HG03575 (cell line): Measurements from ENCODE around the gene TNRC6B.
"Not testable (repeated sequence)": the region's sequence is repeated elsewhere in the genome, so short reads cannot be mapped to it uniquely, and the experiment has no call there.

ENCODE experiments used
- ATAC-seq: cut with Tn5 transposase; IDR thresholded peaks from one replicate; pipeline ENCODE4 v1.9.1; 2021; ENCODE audit not compliant: unreplicated experiment, insufficient number of reproducible peaks, low FRiP score; ENCODE audit errors: extremely low read depth

Gene TNRC6B, protein sequence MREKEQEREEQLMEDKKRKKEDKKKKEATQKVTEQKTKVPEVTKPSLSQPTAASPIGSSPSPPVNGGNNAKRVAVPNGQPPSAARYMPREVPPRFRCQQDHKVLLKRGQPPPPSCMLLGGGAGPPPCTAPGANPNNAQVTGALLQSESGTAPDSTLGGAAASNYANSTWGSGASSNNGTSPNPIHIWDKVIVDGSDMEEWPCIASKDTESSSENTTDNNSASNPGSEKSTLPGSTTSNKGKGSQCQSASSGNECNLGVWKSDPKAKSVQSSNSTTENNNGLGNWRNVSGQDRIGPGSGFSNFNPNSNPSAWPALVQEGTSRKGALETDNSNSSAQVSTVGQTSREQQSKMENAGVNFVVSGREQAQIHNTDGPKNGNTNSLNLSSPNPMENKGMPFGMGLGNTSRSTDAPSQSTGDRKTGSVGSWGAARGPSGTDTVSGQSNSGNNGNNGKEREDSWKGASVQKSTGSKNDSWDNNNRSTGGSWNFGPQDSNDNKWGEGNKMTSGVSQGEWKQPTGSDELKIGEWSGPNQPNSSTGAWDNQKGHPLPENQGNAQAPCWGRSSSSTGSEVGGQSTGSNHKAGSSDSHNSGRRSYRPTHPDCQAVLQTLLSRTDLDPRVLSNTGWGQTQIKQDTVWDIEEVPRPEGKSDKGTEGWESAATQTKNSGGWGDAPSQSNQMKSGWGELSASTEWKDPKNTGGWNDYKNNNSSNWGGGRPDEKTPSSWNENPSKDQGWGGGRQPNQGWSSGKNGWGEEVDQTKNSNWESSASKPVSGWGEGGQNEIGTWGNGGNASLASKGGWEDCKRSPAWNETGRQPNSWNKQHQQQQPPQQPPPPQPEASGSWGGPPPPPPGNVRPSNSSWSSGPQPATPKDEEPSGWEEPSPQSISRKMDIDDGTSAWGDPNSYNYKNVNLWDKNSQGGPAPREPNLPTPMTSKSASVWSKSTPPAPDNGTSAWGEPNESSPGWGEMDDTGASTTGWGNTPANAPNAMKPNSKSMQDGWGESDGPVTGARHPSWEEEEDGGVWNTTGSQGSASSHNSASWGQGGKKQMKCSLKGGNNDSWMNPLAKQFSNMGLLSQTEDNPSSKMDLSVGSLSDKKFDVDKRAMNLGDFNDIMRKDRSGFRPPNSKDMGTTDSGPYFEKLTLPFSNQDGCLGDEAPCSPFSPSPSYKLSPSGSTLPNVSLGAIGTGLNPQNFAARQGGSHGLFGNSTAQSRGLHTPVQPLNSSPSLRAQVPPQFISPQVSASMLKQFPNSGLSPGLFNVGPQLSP (N-terminal part only)

DNA sequence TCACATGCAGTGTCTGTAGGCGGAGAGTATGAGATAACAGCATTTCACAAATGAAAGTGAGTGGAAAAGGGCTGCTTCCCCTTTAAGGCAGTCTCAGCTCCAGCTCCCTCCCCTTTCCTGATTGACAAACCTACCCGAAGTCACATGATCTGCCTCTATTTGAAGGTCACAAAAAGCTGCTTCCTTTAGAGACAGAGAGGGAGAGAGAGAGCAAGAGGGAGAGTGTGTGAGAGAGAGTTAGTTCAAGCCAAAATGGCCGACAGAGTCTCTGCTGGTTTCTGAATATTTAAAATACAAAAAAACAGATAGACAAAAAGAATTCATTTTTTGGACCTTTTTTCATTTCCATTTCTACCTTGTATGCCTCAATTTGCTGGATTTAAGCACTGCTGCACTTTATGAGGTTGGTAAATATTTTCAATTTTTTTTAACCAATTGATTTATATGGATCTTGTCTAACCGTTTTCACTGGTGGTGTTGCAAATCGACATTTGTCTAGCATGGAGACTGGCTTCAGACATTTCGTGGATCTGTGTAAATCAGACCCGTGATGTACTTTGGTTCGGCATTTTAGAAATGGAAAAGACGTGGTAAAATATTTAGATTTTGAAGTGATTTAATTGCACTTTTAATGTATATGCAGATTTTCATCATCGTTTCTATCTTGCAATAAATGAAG is at the start of gene TNRC6B:
Gene TNRC6B, plus strand, starts transcription at position 188 of the 679 bp plus-strand sequence. Its CDS starts 211 bp downstream, at position 399.
- peak; percentile 68 for ATAC-seq

DNA sequence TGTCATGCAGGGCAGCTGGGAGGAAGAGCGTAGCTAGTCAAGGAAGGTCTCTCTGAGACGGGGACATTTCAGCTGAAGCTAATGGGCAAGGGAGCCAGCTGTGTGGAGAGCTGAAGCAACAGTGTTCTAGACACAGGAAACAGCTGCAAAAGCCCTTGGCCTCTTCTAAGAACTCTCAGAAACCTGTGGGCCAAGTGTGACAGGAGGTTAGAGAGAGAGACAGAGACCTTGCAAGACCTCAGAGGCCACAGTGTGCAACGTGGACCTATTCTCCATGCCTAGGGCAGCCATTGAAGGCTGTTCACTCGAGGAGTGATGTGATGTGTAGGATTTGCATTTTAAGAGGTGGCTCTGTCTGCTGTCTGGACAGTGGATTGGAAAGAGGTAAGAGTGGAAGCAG is 48.7 kb upstream of the TNRC6B start:
- no peak for ATAC-seq

DNA sequence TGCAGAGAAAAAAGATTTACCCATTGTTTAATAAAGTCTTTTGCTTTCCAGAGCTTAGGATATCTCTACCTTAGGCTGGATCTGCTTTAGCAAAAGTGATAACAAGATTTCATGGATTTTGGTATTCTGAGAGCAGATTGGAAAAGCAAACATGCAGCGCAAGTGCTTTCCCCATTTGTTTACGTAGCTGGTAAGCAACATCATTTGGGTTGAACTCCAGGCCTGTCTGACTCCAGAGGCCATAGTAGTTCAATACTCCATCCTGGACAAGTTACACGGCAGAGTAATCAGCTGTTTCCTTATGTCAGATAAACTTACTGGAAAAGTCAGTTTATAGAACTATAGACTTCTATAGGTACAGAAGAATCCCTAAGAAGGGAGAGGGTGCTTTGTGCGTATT is 40.6 kb upstream of the TNRC6B start:
- ATAC-seq, result no peak

DNA sequence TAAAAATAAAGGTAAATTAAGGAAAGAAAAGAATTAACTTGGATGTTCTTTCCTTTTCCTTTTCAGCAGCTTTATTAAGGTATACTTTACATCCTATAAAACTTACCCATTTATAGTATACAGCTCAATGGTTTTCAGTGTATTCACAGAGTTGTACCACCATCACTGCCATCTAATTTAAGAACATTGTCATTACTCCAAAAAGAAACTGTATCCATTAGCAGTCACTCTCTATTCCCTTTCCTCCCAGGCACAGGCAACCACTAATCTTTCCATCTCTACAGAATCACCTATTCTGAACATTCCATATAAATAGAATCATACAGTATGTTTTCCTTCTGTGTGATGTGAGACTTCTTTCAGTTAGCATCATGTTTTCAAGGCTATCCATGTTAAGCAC is 38.9 kb upstream of the TNRC6B start:
- no peak for ATAC-seq

DNA sequence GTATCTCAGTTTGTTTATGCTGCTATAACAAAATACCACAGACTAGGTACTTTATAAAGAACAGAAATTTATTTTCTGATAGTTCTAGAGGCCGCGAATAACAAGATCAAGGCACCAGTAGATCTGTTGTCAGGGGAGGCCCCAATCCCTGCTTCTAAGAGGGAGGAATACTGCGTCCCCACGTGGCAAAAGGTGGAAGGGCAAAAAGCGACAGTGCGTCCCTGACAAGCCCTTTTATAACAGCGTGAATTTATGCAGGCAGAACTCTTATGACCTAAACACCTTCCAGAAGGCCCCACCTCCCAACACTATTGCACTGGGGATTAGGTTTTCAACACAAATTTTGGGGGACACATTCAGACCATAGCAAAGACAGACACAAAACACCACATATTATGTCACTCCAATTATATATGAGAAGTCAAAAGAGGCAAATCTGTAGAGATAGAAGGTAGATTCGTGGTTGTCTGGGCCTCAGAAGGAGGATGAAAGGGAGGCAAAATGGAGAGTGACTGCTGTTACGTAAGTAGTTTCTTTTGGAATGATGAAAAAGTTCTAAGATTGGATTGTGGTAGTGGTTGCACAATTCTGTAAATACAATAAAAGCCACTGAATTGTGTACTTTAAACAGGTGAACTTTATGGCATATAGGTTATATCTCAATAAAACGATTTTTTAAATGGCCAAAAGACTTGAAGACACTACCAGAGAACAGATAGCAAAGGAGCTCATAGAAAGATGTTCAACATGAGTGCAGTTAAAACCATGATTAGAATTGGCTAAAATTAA is 30.1 kb upstream of the TNRC6B start:
- no peak for ATAC-seq

DNA sequence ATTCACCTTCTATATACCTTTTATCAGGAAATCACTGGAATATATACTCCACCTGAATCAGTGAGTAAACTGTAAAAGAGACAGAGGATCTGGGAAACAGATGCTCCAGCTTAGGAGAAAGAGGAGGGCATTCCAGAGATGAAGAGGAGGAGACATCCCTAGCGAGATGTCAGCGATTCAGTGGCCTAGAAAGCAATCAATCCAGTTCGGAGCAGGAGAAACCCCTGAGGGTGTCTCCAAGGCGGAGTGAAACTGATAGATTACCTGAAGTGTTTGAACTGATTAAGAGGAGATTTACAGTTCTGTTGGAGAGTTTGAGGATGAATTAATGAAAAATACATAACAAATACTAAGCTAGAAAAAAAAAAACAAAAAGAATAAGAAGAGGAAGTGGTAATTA is 24.5 kb upstream of the TNRC6B start:
- no peak for ATAC-seq

DNA sequence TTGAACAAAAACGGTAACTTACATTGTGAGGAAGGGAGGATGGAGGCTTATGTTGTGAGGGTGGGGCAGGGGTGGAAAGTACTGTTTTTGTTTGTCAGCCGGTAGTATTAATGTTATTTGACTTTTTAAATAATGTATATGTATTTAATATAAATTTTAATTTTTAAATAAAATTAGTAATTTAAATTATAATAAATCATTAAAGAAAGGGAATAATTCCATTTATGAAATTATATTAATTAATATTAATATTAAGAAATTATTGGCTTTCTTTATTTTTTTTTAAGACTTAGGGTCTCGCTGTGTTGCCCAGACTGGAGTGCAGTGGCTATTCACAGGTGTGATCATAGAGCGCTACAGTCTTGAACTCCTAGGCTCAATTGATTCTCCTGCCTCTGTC is 24.0 kb upstream of the TNRC6B start:
- no peak for ATAC-seq

DNA sequence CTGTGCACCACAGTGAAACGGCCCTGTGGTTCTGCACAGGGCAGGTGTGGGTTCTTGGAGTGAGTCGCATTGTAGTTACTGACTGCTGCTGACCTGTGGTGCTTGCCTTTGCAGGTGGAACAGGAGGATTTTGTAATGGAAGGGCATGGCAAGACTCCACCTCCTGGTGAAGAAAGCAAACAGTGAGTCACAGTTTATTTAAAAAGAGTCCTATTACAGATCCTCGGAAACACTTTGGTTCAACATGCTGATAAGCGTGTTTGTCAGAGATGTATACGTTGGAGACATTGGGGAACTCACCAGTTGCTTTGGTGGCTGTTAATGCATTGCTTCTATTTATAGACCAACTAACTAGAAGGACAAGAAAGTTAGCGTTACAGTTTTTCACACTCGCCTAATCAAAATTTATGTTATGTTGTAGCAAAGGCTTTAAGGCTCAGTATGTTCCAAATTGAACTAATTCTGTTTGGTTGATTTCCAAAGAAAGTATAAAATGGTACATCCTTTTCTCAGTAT is 21.7 kb upstream of the TNRC6B start:
- ATAC-seq, result no peak

DNA sequence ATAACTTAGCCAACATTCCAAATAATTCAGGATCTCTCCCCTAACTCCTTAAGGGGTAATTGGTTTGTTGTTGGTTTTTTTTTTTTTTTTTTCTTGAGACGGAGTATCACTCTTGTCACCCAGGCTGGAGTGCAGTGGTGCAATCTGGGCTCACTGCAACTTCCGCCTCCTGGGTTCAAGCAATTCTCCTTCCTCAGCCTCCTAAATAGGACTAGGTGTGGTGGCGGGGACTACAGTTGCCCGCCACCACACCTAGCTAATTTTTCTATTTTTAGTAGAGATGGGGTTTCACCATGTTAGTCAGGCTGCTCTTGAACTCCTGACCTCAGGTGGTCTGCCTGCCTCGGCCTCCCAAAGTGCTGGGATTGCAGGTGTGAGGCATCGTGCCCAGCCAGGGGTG is 21.0 kb upstream of the TNRC6B start:
- ATAC-seq, result not testable (repeated sequence)

DNA sequence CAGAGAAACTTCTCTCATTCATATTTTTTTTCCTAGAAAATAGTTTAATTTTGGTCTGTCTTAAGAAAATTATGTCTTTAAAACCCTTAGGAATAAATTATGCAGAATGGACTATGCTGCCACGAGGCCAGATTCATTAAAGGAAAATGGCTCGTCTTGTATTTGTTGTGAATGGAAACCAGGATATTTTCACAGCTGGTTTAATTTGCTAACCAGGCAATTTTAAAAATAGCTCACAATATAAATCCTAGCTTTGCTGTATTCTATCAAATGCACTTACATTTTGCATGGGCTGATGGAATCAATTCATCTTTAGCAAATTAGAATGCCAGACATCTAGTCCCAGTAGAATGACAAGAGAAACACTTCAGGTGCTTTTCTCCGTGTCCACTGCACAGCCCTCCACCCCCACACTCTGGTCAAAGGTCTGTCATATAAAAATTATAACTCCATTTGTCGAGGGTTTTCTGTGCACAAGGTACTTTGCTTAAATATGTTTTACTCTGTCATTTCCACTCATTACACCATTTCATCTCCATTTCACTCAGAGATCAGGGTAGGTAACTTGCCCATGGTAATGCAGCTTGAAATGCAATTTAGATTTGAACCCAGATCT is 20.3 kb upstream of the TNRC6B start:
- no peak for ATAC-seq

DNA sequence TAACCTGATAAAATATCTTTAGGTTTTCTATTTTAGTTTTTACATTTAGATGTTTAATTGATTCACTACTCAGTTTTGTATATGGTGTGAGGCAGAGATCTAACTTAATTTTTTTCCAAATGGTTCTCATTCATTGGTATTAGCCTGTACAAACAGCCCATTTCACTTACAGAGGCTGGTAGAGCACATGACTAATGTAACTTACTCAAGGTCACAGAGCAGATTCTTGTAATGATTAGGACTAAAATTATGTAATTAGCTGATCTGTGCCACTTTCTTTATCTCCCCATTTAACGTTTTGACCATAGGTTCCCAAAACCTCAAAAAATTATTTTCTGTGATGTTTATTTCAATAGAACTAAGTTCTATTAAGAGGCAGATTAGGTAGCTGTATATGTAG is 16.5 kb upstream of the TNRC6B start:
- no peak for ATAC-seq

DNA sequence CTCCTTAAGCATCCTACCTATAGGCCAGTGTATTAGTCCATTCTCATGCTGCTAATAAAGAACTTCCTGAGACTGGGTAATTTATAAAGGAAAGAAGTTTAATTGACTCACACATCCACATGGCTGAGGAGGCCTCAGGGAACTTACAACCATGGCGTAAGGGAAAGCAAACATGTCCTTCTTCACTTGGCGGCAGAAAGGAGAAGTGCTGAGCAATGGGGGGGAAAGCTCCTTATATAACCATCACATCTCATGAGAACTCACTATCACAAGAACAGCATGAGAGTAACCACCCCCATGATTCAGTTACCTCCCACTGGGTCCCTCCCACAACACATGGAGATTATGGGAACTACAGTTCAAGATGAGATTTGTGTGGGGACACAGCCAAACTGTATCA is 12.2 kb upstream of the TNRC6B start:
- ATAC-seq, result not testable (repeated sequence)

DNA sequence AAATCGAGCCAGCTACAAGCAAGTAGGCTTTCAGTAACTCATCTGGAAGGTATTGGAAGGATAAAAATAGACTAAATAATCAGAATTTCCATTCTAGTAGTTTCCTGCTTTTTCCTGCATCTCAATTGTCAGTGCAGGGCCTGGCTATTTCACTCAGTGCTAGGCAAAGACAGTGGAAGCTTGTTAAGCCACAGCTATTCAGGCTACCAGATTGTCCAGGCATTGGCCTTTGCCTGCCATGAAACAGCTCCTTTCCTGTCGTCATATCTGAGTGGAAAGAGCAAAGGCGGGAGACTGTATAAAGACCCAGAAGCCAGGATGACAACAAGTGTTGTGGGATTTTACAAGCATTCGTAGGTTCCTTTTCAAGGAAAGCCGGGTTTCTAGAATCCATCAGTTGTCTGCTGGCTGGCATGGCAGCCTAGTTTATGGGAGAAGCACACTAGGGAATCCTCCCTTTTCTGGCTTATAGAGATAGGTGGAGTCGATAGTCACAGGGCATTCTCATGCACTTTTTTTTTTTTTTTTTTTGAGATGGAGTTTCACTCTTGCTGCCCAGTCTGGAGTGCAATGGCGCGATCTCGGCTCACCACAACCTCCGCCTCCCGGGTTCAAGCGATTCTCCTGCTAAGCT is 2.0 kb upstream of the TNRC6B start:
- no peak for ATAC-seq

DNA sequence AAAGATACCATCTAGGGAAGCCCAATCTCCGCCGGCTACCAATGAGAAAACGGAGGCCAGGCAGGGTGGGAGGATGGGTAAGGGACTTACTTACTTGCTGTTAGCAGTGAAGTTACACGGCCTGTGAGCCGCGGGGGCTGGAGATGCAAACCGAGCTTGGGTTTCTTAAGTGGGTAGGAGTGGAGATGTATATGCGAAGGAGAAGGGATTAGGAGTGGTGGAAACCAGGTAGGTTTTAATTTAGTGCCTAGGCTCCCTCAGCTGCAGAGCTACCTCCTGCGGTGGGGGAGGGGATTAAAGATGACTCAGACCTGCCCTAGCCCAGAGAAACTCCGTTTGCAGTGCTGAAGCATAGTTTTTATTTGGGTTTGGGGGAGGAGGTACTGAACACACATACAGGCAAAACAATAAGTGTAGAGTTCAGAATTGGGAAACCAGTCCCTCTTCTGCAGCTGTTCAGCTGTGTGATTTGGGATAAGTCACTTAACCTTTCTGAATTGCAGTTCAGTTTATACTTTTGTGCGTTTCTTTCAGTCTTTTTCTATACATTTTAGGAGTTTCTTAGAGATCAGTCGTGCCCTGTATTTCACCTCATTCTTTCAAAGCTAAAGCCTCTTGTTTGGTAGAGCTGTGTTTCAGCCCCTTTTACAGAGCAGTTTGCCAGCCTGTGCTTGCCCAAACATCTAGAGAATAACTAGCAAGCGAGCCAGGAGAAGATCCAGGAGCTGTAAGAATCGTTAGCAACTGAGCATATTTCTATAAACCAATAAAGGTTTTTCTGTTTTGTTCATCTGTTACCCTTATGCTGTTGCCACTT is 596 bp upstream of the TNRC6B start:
- no peak for ATAC-seq

DNA sequence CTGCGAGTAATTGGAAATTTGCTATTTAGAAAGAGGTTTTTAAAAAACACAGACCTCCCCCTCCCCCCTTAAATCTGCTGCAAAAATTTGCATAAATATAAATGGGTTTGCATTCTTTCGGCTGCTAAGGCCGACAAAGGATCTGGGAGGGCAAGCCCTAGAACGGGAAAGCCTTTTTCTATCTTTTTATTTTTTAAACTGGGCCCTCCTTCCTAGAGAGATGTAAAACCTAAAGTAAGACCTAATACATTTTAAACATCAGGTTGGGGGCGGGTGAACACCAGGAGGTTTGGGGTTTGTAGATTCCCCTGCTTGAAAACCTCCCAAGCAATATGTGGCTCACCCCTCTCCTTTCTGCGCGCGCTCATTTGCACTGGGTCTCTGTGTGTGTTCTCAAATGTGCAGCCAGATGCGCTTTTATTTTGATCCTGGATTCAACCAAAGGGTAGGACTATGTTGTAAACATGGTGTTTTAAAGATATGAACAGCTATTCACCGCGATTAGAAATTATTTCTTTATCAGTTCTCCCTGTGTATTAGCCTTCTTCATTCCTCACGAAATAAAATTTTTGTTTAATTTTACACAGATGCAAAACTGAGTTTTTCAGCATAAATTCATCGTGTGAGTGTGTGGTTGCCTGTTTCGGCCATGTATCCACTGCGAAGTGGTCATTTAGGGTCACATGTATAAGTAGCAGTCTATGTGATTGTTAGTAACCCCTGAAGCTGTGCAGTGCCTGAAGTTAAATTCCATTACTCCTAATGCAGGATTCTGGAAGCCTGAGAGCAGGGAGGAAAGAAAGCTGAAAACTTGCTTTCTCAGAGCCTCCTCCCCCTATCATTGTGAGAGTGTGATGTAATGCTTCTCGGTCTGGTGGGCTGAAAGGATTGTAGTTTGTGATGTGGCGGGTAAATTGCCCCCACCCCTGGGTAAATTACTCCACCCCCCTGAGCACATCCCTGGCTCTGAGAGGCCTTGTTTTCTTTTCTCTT is 988 bp downstream of the TNRC6B start:
- ATAC-seq, result no peak
